Endothelial cell of umbilical vein (primary cell): Measurements from ENCODE around the gene MYADM. TPM values are rescaled to one million over a fixed set of nuclear protein-coding genes. Genes with fewer than 3 reads are reported as not detected.

Experiments used
- BruUV-seq: library from RNA; stranded (reverse); fragments of 400-500 nt; replicated peaks from 2 replicates; lab custom pipeline; 2021; lab: Mats Ljungman, UMichigan
- CTCF ChIA-PET: fragments of 300-600, 350-600 bp; sonication (Branson Sonifier 250); formaldehyde crosslinking; loops from one replicate; lab custom pipeline; 2021; ENCODE audit warnings: antibody characterized with exemption, inconsistent platforms; lab: Charles Lee
- POLR2A ChIA-PET: fragments of 300-600, 350-600 bp; sonication (Branson Sonifier 250); formaldehyde crosslinking; loops from one replicate; lab custom pipeline; 2021; ENCODE audit warnings: antibody characterized with exemption, inconsistent platforms; lab: Charles Lee
- DNase-seq: peaks from one replicate; pipeline ENCODE4 v3.0.0-alpha.2; 2011; ENCODE audit warnings: low read depth, low spot score
- FAIRE-seq: peaks from 2 replicates; lab custom pipeline; 2011; peaks lifted over from hg19 to GRCh38; lab: Jason Lieb, UNC
- H2AFZ ChIP-seq: 2 replicates; pipeline ENCODE4 v1.6.0; 2012; ENCODE audit warnings: low read depth, low read length, control low read depth, inconsistent platforms
- H3K27ac ChIP-seq: 2 replicates; pipeline ENCODE4 v1.5.1; 2011; ENCODE audit warnings: low read depth, mild to moderate bottlenecking, control low read depth, low read length, moderate library complexity; ENCODE audit not compliant: insufficient read depth
- H3K27me3 ChIP-seq, 2 experiments: 2 replicates each; pipeline versions ENCODE4 v1.6.0 to v1.6.1; 2011; ENCODE audit warnings: low read length in 2 of 2, mixed read lengths in 1 of 2; ENCODE audit not compliant: control insufficient read depth in 2 of 2, insufficient read depth in 2 of 2
- H3K36me3 ChIP-seq, 2 experiments: 2 replicates in 1 of 2; 3 replicates in 1 of 2; pipeline ENCODE4 v1.5.1; 2011; ENCODE audit warnings: low read length in 2 of 2, mild to moderate bottlenecking in 1 of 2, moderate library complexity in 1 of 2; ENCODE audit not compliant: control insufficient read depth in 2 of 2, insufficient read depth in 2 of 2; ENCODE audit errors: extremely low read depth in 1 of 2
- H3K4me1 ChIP-seq: 3 replicates; pipeline ENCODE4 v1.5.1; 2011; ENCODE audit warnings: mild to moderate bottlenecking, low read length; ENCODE audit not compliant: control insufficient read depth, insufficient read depth; ENCODE audit errors: extremely low read depth
- H3K4me2 ChIP-seq: 2 replicates; pipeline ENCODE4 v1.6.1; 2011; ENCODE audit warnings: low read length, control low read depth, mixed read lengths; ENCODE audit not compliant: insufficient read depth
- H3K4me3 ChIP-seq, 3 experiments: fragments of 200-600 bp in 1 of 3; sonication (generic), shearing (Covaris generic) in 1 of 3; replicated peaks in 1 of 3; 2 replicates each; pipeline ENCODE4 v1.5.1; 2011 to 2016; ENCODE audit warnings: control low read depth in 3 of 3, low read length in 3 of 3, mild to moderate bottlenecking in 2 of 3, inconsistent platforms in 1 of 3, low read depth in 1 of 3, moderate library complexity in 1 of 3; ENCODE audit not compliant: insufficient read depth in 1 of 3
- H3K79me2 ChIP-seq: 2 replicates; pipeline ENCODE4 v1.6.0; 2012; ENCODE audit warnings: low read length, inconsistent platforms; ENCODE audit not compliant: control insufficient read depth, insufficient read depth
- H3K9ac ChIP-seq: replicated peaks from 2 replicates; pipeline ENCODE3; 2011; ENCODE audit warnings: low read length, control low read depth; ENCODE audit not compliant: insufficient read depth; ENCODE audit errors: extremely low read depth
- H3K9me1 ChIP-seq: replicated peaks from 3 replicates; pipeline ENCODE4 v1.6.0; 2011; ENCODE audit warnings: mild to moderate bottlenecking, low read length; ENCODE audit not compliant: control insufficient read depth, insufficient read depth; ENCODE audit errors: extremely low read depth
- H3K9me3 ChIP-seq: replicated peaks from 2 replicates; pipeline ENCODE4 v1.5.1; 2012; ENCODE audit warnings: low read length, inconsistent platforms; ENCODE audit not compliant: control insufficient read depth, insufficient read depth
- H4K20me1 ChIP-seq: replicated peaks from 2 replicates; pipeline ENCODE3; 2011; ENCODE audit warnings: mild to moderate bottlenecking, low read length; ENCODE audit not compliant: control insufficient read depth, insufficient read depth; ENCODE audit errors: extremely low read depth
- EZH2 ChIP-seq: IDR thresholded peaks from 2 replicates; pipeline ENCODE4 v1.6.1; 2012; ENCODE audit warnings: borderline replicate concordance, low read depth, mild to moderate bottlenecking, moderate library complexity, low read length, inconsistent platforms; ENCODE audit not compliant: severe bottlenecking
- FOS ChIP-seq: IDR thresholded peaks from 2 replicates; pipeline ENCODE4 v1.6.1; 2011; ENCODE audit warnings: mild to moderate bottlenecking, low read length, moderate library complexity, borderline replicate concordance; ENCODE audit not compliant: insufficient read depth
- GATA2 ChIP-seq: IDR thresholded peaks from 2 replicates; pipeline ENCODE4 v1.7.0; 2011; ENCODE audit warnings: low read depth, mild to moderate bottlenecking, moderate library complexity, mixed read lengths, low read length; ENCODE audit not compliant: insufficient read length, insufficient read depth
- JUN ChIP-seq: IDR thresholded peaks from 2 replicates; pipeline ENCODE4 v1.6.1; 2011; ENCODE audit warnings: borderline replicate concordance, low read depth; ENCODE audit not compliant: insufficient read length, insufficient read depth
- POLR2A ChIP-seq: IDR thresholded peaks from 2 replicates; pipeline ENCODE4 v1.6.1; 2012; ENCODE audit warnings: low read depth, mild to moderate bottlenecking, control low read depth, low read length
- POLR2AphosphoS5 ChIP-seq: IDR thresholded peaks from 2 replicates; pipeline ENCODE4 v1.6.1; 2012; ENCODE audit warnings: low read depth, mild to moderate bottlenecking, control low read depth, low read length, moderate library complexity; ENCODE audit not compliant: insufficient read depth
- dilution Hi-C: fragments of 300-500 bp; cut with MboI; formaldehyde crosslinking; loops from one replicate; pipeline ENCODE4 v1.15.0; 2019; ENCODE audit warnings: low sequenced_read_pairs; ENCODE audit not compliant: extremely low pct_ligation_motif_present
- intact Hi-C: fragments of 100-400 bp; cut with micrococcal nuclease; formaldehyde crosslinking; loops from one replicate; pipeline ENCODE4 v1.10.0; 2022
- polyA plus RNA-seq, 4 experiments: library from polyadenylated mRNA; depleted of rRNA in 3 of 4; stranded (reverse) in 3 of 4; unstranded in 1 of 4; fragments of >200 nt; gene quantifications; 2 replicates each; pipeline versions ENCODE4 v1.2.1 to v1.2.3, GENCODE V29; 2011 to 2012; ENCODE audit warnings: missing spikeins in 1 of 4
- total RNA-seq: library from RNA; stranded (reverse); gene quantifications from 2 replicates; pipeline ENCODE4 v1.2.3, GENCODE V29; 2021
- TF ChIP-seq, protein P1 (sequence below), 2 donors: IDR thresholded peaks; 1 replicate in 1 of 2; 2 replicates in 1 of 2; pipeline ENCODE4 v1.5.1; 2011; ENCODE audit warnings: low read length in 2 of 2, mild to moderate bottlenecking in 2 of 2, moderate library complexity in 2 of 2, control low read depth in 1 of 2, inconsistent platforms in 1 of 2, low read depth in 1 of 2; ENCODE audit not compliant: insufficient read depth in 1 of 2; ENCODE audit errors: extremely low read depth in 1 of 2
- TF ChIP-seq, protein P2 (sequence below): IDR thresholded peaks from 2 replicates; pipeline ENCODE4 v1.6.1; 2011; ENCODE audit not compliant: insufficient read depth, insufficient read length

MYADM gene
- total and polyA plus RNA-seq, 2 donors (not counting 3 experiments of a cell fraction or from before 2014, with no cell fraction given), result 100 to 133 TPM

DNA sequence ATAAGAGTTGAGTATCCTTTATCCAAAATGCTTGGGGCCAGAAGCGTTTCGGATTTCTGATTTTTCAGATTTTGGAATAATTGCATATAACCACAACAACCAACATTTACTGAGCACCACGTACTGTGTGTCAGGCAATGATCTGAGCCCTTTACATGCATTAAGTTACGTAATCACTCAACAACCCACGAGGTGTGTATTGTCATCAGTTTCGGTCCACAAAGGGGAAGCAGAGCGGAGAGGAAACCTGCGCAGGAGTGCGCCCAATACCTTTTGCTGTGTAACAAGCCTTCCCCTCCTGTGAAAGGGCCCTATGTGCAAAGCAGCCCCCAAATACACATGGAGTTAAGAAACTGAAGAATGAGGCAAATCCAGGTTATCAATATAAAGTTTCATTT is 22.8 kb upstream of the MYADM start:
- CTCF ChIA-PET, result interaction anchor here (1.2 kb wide), 1 partner anchor 185 kb away, joined by 3 read pairs; no protein-coding TSS in a partner anchor
- no peak for FAIRE-seq
- intact Hi-C loops, result no loop called here

More for the DNA sequence above, 22.8 kb upstream of the MYADM start:
- POLR2A ChIA-PET, result no interaction called here
- TF ChIP-seq POLR2AphosphoS5 (no peak), GATA2 (no peak), JUN (no peak), EZH2 (no peak), FOS (no peak), POLR2A (no peak)
- TF ChIP-seq, protein P1, sequence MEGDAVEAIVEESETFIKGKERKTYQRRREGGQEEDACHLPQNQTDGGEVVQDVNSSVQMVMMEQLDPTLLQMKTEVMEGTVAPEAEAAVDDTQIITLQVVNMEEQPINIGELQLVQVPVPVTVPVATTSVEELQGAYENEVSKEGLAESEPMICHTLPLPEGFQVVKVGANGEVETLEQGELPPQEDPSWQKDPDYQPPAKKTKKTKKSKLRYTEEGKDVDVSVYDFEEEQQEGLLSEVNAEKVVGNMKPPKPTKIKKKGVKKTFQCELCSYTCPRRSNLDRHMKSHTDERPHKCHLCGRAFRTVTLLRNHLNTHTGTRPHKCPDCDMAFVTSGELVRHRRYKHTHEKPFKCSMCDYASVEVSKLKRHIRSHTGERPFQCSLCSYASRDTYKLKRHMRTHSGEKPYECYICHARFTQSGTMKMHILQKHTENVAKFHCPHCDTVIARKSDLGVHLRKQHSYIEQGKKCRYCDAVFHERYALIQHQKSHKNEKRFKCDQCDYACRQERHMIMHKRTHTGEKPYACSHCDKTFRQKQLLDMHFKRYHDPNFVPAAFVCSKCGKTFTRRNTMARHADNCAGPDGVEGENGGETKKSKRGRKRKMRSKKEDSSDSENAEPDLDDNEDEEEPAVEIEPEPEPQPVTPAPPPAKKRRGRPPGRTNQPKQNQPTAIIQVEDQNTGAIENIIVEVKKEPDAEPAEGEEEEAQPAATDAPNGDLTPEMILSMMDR (IDR thresholded peaks at IDR 0.05; ENCODE audit: extremely low read depth in 1 of 2, insufficient read depth in 1 of 2, low read depth in 1 of 2, low read length in 2 of 2), result no peak
- TF ChIP-seq, protein P2, sequence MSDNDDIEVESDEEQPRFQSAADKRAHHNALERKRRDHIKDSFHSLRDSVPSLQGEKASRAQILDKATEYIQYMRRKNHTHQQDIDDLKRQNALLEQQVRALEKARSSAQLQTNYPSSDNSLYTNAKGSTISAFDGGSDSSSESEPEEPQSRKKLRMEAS, result no peak
- no peak overlapping the region for H3K9ac ChIP-seq
- H3K4me3 ChIP-seq, result no peak overlapping the region
- DNase-seq, result no peak
- H3K9me3 ChIP-seq, result no peaks in the 10 kb centered on the region
- no TSS peak for BruUV-seq
- no peaks in the 10 kb centered on the region for H3K79me2 ChIP-seq
- peaks cover 34% of the 10 kb centered on the region for H3K4me1 ChIP-seq
- dilution Hi-C loops, result no loop called here
- no peaks in the 10 kb centered on the region for H4K20me1 ChIP-seq
- no peaks in the 10 kb centered on the region for H3K27me3 ChIP-seq
- no peak overlapping the region for H2AFZ ChIP-seq
- H3K4me2 ChIP-seq, result no peak overlapping the region
- H3K9me1 ChIP-seq, result no peaks in the 10 kb centered on the region
- H3K27ac ChIP-seq, result no peak overlapping the region
- H3K36me3 ChIP-seq, result no peaks in the 10 kb centered on the region
